OCI-LY1 (cell line): Measurements from ENCODE around the gene PLCG2.

Experiments used
- EZH2 ChIP-seq: fragments of 200-600 bp; sonication (generic), shearing (Covaris generic); IDR thresholded peaks from 2 replicates; pipeline ENCODE4 v1.8.0; 2017; ENCODE audit warnings: borderline replicate concordance, mixed run types, mild to moderate bottlenecking, antibody characterized with exemption, low read length, moderate library complexity, mixed read lengths
- TF ChIP-seq, protein P1 (sequence below): fragments of 200-600 bp; sonication (generic), shearing (Covaris generic); IDR thresholded peaks from 2 replicates; pipeline ENCODE4 v1.5.1; 2017; ENCODE audit warnings: mild to moderate bottlenecking, antibody characterized with exemption, low read length, moderate library complexity, mixed read lengths

DNA sequence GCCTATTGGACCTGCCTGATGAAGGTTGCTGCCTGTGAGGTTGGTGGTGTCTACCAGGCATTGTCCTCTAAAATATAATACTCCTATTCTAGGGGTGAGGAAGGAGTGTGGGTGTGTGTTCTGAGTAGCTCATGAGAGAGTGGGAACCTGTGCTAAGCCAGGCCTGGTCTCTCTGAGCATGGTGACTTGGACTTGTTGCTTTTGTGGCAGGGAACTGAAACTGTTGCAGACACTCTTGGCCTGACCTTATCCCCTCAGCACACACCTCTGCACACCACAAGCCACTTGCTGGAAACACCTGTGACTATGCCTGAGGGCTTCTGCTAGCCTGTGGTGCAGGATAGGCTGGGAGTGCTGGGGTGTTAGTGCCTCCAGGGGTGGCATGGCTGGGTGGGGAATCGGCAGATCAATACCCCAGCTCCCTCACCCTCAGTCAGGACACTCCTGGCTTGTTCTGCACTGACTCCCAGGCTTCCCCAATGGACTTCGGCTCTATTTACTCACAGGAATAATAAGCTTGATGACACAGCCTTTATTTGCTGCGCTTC is 29.9 kb downstream of the PLCG2 start:
- TF ChIP-seq, protein P1, sequence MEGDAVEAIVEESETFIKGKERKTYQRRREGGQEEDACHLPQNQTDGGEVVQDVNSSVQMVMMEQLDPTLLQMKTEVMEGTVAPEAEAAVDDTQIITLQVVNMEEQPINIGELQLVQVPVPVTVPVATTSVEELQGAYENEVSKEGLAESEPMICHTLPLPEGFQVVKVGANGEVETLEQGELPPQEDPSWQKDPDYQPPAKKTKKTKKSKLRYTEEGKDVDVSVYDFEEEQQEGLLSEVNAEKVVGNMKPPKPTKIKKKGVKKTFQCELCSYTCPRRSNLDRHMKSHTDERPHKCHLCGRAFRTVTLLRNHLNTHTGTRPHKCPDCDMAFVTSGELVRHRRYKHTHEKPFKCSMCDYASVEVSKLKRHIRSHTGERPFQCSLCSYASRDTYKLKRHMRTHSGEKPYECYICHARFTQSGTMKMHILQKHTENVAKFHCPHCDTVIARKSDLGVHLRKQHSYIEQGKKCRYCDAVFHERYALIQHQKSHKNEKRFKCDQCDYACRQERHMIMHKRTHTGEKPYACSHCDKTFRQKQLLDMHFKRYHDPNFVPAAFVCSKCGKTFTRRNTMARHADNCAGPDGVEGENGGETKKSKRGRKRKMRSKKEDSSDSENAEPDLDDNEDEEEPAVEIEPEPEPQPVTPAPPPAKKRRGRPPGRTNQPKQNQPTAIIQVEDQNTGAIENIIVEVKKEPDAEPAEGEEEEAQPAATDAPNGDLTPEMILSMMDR, result no peak
- no peak for TF ChIP-seq EZH2
